GM23338 (cell line): ENCODE data around the gene CSGALNACT2.

Experiments
- TF ChIP-seq, protein P1 (sequence below), 2 experiments: fragments of 200-600 bp in 1 of 2; sonication (generic) in 1 of 2; conservative IDR thresholded peaks; 2 replicates each; pipeline versions ENCODE4 v1.5.1 to v1.6.1; 2016 to 2017; ENCODE audit warnings: antibody characterized with exemption in 2 of 2, low read depth in 2 of 2, mild to moderate bottlenecking in 2 of 2, moderate library complexity in 1 of 2
- TF ChIP-seq, protein P2 (sequence below): IDR thresholded peaks from one replicate; pipeline ENCODE4 v1.6.1; 2018; ENCODE audit warnings: antibody characterized with exemption; ENCODE audit not compliant: unreplicated experiment
- TF ChIP-seq, protein P3 (sequence below): IDR thresholded peaks from 2 replicates; pipeline ENCODE4 v1.6.1; 2016; ENCODE audit warnings: antibody characterized with exemption

- TF ChIP-seq, protein P1, sequence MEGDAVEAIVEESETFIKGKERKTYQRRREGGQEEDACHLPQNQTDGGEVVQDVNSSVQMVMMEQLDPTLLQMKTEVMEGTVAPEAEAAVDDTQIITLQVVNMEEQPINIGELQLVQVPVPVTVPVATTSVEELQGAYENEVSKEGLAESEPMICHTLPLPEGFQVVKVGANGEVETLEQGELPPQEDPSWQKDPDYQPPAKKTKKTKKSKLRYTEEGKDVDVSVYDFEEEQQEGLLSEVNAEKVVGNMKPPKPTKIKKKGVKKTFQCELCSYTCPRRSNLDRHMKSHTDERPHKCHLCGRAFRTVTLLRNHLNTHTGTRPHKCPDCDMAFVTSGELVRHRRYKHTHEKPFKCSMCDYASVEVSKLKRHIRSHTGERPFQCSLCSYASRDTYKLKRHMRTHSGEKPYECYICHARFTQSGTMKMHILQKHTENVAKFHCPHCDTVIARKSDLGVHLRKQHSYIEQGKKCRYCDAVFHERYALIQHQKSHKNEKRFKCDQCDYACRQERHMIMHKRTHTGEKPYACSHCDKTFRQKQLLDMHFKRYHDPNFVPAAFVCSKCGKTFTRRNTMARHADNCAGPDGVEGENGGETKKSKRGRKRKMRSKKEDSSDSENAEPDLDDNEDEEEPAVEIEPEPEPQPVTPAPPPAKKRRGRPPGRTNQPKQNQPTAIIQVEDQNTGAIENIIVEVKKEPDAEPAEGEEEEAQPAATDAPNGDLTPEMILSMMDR (conservative IDR thresholded peaks at IDR 0.05; ENCODE audit: low read depth in 2 of 2): no peak
- TF ChIP-seq, protein P2, sequence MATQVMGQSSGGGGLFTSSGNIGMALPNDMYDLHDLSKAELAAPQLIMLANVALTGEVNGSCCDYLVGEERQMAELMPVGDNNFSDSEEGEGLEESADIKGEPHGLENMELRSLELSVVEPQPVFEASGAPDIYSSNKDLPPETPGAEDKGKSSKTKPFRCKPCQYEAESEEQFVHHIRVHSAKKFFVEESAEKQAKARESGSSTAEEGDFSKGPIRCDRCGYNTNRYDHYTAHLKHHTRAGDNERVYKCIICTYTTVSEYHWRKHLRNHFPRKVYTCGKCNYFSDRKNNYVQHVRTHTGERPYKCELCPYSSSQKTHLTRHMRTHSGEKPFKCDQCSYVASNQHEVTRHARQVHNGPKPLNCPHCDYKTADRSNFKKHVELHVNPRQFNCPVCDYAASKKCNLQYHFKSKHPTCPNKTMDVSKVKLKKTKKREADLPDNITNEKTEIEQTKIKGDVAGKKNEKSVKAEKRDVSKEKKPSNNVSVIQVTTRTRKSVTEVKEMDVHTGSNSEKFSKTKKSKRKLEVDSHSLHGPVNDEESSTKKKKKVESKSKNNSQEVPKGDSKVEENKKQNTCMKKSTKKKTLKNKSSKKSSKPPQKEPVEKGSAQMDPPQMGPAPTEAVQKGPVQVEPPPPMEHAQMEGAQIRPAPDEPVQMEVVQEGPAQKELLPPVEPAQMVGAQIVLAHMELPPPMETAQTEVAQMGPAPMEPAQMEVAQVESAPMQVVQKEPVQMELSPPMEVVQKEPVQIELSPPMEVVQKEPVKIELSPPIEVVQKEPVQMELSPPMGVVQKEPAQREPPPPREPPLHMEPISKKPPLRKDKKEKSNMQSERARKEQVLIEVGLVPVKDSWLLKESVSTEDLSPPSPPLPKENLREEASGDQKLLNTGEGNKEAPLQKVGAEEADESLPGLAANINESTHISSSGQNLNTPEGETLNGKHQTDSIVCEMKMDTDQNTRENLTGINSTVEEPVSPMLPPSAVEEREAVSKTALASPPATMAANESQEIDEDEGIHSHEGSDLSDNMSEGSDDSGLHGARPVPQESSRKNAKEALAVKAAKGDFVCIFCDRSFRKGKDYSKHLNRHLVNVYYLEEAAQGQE: no peak
- TF ChIP-seq, protein P3, sequence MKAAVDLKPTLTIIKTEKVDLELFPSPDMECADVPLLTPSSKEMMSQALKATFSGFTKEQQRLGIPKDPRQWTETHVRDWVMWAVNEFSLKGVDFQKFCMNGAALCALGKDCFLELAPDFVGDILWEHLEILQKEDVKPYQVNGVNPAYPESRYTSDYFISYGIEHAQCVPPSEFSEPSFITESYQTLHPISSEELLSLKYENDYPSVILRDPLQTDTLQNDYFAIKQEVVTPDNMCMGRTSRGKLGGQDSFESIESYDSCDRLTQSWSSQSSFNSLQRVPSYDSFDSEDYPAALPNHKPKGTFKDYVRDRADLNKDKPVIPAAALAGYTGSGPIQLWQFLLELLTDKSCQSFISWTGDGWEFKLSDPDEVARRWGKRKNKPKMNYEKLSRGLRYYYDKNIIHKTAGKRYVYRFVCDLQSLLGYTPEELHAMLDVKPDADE: no peak
Observed at GRCh38 chr10:43128958-43129706, 9.1 kb upstream of the CSGALNACT2 start.
